HepG2 (cell line): ENCODE measurements around the gene TANGO6. TPM values are rescaled to one million over a fixed set of nuclear protein-coding genes. Genes with fewer than 3 reads are reported as not detected.
A peak's percentile ranks its signal among the peaks of the same experiment; 100 is the strongest.

Experiments used
- ARID5B ChIP-seq: IDR thresholded peaks from 2 replicates; pipeline ENCODE4 v1.4.0; 2020; ENCODE audit warnings: mild to moderate bottlenecking, missing genetic modification reagents
- FOXP1 ChIP-seq, 2 experiments: fragments of 450-650 bp in 1 of 2; IDR thresholded peaks; 2 replicates each; pipeline ENCODE4 v1.6.1; 2017 to 2018; ENCODE audit warnings: antibody characterized with exemption in 1 of 2
- HDAC2 ChIP-seq: sonication (generic); formaldehyde crosslinking; IDR thresholded peaks from 2 replicates; pipeline ENCODE4 v1.4.0; 2020; ENCODE audit warnings: missing genetic modification reagents
- MLLT10 ChIP-seq: sonication (generic); formaldehyde crosslinking; IDR thresholded peaks from 2 replicates; pipeline ENCODE4 v1.4.0; 2020; ENCODE audit warnings: missing genetic modification reagents
- MYNN ChIP-seq: sonication (generic); formaldehyde crosslinking; IDR thresholded peaks from 2 replicates; pipeline ENCODE4 v1.4.0; 2020; ENCODE audit warnings: mild to moderate bottlenecking, low read depth, missing genetic modification reagents
- NCOA2 ChIP-seq: sonication (generic); formaldehyde crosslinking; IDR thresholded peaks from 2 replicates; pipeline ENCODE4 v1.8.0; 2022; ENCODE audit warnings: inconsistent platforms
- NFIC ChIP-seq: IDR thresholded peaks from 2 replicates; pipeline ENCODE4 v1.6.1; 2012; ENCODE audit warnings: mild to moderate bottlenecking, low read length, inconsistent platforms
- ONECUT2 ChIP-seq: sonication (generic); formaldehyde crosslinking; IDR thresholded peaks from 2 replicates; pipeline ENCODE4 v1.4.0; 2020; ENCODE audit warnings: missing genetic modification reagents
- POGK ChIP-seq: sonication (generic); formaldehyde crosslinking; conservative IDR thresholded peaks from 2 replicates; pipeline ENCODE4 v1.8.0; 2022; ENCODE audit warnings: mild to moderate bottlenecking, moderate library complexity, missing genetic modification reagents
- SMAD1 ChIP-seq: sonication (generic); formaldehyde crosslinking; IDR thresholded peaks from 2 replicates; pipeline ENCODE4 v1.4.0; 2020; ENCODE audit warnings: missing genetic modification reagents, low read depth, mild to moderate bottlenecking, borderline replicate concordance
- U2AF1 ChIP-seq: fragments of 200-400 bp; formaldehyde crosslinking; optimal IDR thresholded peaks from 2 replicates; pipeline ENCODE3; 2017; ENCODE audit warnings: mild to moderate bottlenecking, low read depth, low read length
- ZFAT ChIP-seq: sonication (generic); formaldehyde crosslinking; conservative IDR thresholded peaks from 2 replicates; pipeline ENCODE4 v1.8.1; 2023; ENCODE audit warnings: missing genetic modification reagents, inconsistent platforms
- ZFP1 ChIP-seq: IDR thresholded peaks from 2 replicates; pipeline ENCODE4 v1.6.1; 2016
- ZIK1 ChIP-seq: sonication (generic); formaldehyde crosslinking; IDR thresholded peaks from 2 replicates; pipeline ENCODE4 v1.5.0; 2020; ENCODE audit warnings: mild to moderate bottlenecking, low read depth, missing genetic modification reagents, borderline replicate concordance
- ZKSCAN1 ChIP-seq: fragments of 150-350 bp; IDR thresholded peaks from 2 replicates; pipeline ENCODE4 v1.6.1; 2014; ENCODE audit warnings: low read length
- ZNF136 ChIP-seq: sonication (generic); formaldehyde crosslinking; IDR thresholded peaks from 2 replicates; pipeline ENCODE4 v1.8.1; 2022; ENCODE audit warnings: low read depth, mild to moderate bottlenecking, moderate library complexity, missing genetic modification reagents
- ZNF326 ChIP-seq: sonication (generic); formaldehyde crosslinking; IDR thresholded peaks from 2 replicates; pipeline ENCODE4 v1.4.0; 2020; ENCODE audit warnings: missing genetic modification reagents, borderline replicate concordance
- ZNF549 ChIP-seq: sonication (generic); formaldehyde crosslinking; IDR thresholded peaks from 2 replicates; pipeline ENCODE4 v1.5.0; 2020; ENCODE audit warnings: missing genetic modification reagents
- ZNF572 ChIP-seq: sonication (generic); formaldehyde crosslinking; IDR thresholded peaks from 2 replicates; pipeline ENCODE4 v1.5.1; 2020; ENCODE audit warnings: mild to moderate bottlenecking, missing genetic modification reagents
- ZNF713 ChIP-seq: sonication (generic); formaldehyde crosslinking; IDR thresholded peaks from 2 replicates; pipeline ENCODE4 v1.4.0; 2020; ENCODE audit warnings: mild to moderate bottlenecking, missing genetic modification reagents
- ZNF770 ChIP-seq: sonication (generic); formaldehyde crosslinking; IDR thresholded peaks from 2 replicates; pipeline ENCODE4 v1.5.0; 2020; ENCODE audit warnings: mild to moderate bottlenecking, missing genetic modification reagents
- ZSCAN21 ChIP-seq: sonication (generic); formaldehyde crosslinking; IDR thresholded peaks from 2 replicates; pipeline ENCODE4 v1.8.0; 2022; ENCODE audit warnings: mild to moderate bottlenecking, missing genetic modification reagents, moderate library complexity, borderline replicate concordance
- ZSCAN9 ChIP-seq: IDR thresholded peaks from 2 replicates; pipeline ENCODE4 v1.6.1; 2016; ENCODE audit warnings: borderline replicate concordance
- polyA plus RNA-seq, 8 experiments: library from polyadenylated mRNA; depleted of rRNA in 3 of 8; stranded (reverse) in 7 of 8; unstranded in 1 of 8; fragments of >200 nt; fragmentation: Illumina TruSeq in 4 of 8; extraction: Trizol in 4 of 8; gene quantifications; 2 replicates each; pipeline versions ENCODE4 v1.2.1 to v1.2.3, GENCODE V29; 2011 to 2016; ENCODE audit warnings: low read depth in 4 of 8, missing spikeins in 1 of 8, mixed read lengths in 1 of 8; ENCODE audit not compliant: insufficient read depth in 1 of 8
- total RNA-seq, 5 experiments: library from RNA; depleted of rRNA; stranded (reverse); fragments of >200 nt; fragmentation: Illumina TruSeq; extraction: Trizol; gene quantifications; 2 replicates each; pipeline ENCODE4 v1.2.3, GENCODE V29; 2016; ENCODE audit warnings: low read depth in 1 of 5
- TF ChIP-seq, protein P1 (sequence below): sonication (generic); formaldehyde crosslinking; IDR thresholded peaks from 2 replicates; pipeline ENCODE4 v1.4.0; 2020; ENCODE audit warnings: mild to moderate bottlenecking, low read depth, missing genetic modification reagents

TANGO6 gene
- total and polyA plus RNA-seq, 2 of the 13 experiments (the other 11 are each of a cell fraction or from before 2014, with no cell fraction given) = 7.2 to 13.3 TPM

GRCh38 chr16:68993885-68994284 lies 150.6 kb downstream of the TANGO6 start (continued):
- no peak for TF ChIP-seq ZNF713 (CRISPR knock-in tag)
- TF ChIP-seq ZFP1 (CRISPR knock-in tag) = peak; percentile 50; the same call in 1 of the 2 replicates
- TF ChIP-seq SMAD1 (CRISPR knock-in tag) = no peak
- TF ChIP-seq HDAC2 (CRISPR knock-in tag) = peak; percentile 49; the same call in 1 of the 2 replicates
- no peak for TF ChIP-seq ZNF136 (CRISPR knock-in tag)
- no peak for TF ChIP-seq MLLT10 (CRISPR knock-in tag)
- no peak for TF ChIP-seq ZNF572
- TF ChIP-seq NCOA2 (CRISPR knock-in tag) = 0 out of 2 replicates have a peak, but pooled peaks have one; percentile 19
- no peak for TF ChIP-seq ZSCAN21 (CRISPR knock-in tag)
- TF ChIP-seq ZNF326 = no peak
- TF ChIP-seq ZSCAN9 (CRISPR knock-in tag) = 0 out of 2 replicates have a peak, but pooled peaks have one; percentile 44
- no peak for TF ChIP-seq ZFAT
- TF ChIP-seq MYNN = no peak
- TF ChIP-seq NFIC = peak; percentile 22; the same call in 1 of the 2 replicates
- no peak for TF ChIP-seq U2AF1
- no peak for TF ChIP-seq ZNF770 (CRISPR knock-in tag)
- TF ChIP-seq, protein P1, sequence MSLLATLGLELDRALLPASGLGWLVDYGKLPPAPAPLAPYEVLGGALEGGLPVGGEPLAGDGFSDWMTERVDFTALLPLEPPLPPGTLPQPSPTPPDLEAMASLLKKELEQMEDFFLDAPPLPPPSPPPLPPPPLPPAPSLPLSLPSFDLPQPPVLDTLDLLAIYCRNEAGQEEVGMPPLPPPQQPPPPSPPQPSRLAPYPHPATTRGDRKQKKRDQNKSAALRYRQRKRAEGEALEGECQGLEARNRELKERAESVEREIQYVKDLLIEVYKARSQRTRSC (CRISPR knock-in tag) = no peak
- TF ChIP-seq ZKSCAN1 = no peak
- TF ChIP-seq ARID5B = peak; percentile 70
- no peak for TF ChIP-seq FOXP1 (IDR thresholded peaks at IDR 0.05)
- 0 out of 2 replicates have a peak, but pooled peaks have one; percentile 4 for TF ChIP-seq FOXP1 (CRISPR knock-in tag; IDR thresholded peaks at IDR 0.05)
- no peak for TF ChIP-seq ZNF549 (CRISPR knock-in tag)
- TF ChIP-seq ZIK1 = no peak
- TF ChIP-seq ONECUT2 (CRISPR knock-in tag) = no peak
- TF ChIP-seq POGK (CRISPR knock-in tag) = no peak
